DMS153 (cell line): ENCODE measurements around the gene SFXN5.

Experiments used
- DNase-seq: peaks from one replicate; lab custom pipeline; 2025; lab: John Stamatoyannopoulos, UW

Gene SFXN5

DNA sequence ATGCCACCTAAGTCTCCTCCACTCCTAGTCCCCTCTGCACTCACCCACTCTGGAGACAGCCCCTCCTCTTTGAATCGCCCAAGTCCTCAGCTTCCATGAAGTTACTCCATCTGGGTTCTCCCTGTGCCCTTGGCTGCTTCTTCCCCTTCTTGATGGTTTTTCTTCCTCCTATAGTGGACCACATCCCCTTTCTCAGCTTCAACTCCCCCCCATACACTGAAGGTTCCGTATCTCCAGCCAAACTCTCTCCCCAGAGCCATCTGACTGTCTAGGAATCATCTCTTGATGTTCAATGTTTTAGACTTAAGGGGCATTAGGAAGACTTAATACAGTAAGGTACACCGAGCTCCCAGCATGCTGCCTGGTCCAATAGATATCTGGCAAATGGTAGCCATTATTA, 114.6 kb downstream of the SFXN5 start:
- no peak for DNase-seq

DNA sequence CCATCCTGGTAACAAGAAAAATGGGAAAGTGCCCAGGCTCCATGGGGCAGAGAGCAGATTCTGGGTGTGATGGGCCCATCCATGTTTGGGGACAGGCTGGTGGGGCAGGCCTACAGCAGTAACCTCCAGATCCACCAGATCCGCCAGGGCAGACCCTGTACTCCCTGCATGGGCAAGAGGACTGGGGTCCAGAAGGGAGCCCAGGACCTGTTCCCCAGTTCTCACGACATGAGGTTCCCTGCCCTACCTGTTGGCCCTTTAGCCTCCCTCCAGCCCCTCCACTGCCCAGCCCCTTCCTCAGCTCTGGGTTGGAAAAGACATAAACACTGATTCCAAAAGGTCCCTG, 115.5 kb downstream of the SFXN5 start:
- no peak for DNase-seq

- DNase-seq: no peak
These were observed 116.1 kb downstream of the SFXN5 start for GRCh38 chr2:72955228-72956049.

DNA sequence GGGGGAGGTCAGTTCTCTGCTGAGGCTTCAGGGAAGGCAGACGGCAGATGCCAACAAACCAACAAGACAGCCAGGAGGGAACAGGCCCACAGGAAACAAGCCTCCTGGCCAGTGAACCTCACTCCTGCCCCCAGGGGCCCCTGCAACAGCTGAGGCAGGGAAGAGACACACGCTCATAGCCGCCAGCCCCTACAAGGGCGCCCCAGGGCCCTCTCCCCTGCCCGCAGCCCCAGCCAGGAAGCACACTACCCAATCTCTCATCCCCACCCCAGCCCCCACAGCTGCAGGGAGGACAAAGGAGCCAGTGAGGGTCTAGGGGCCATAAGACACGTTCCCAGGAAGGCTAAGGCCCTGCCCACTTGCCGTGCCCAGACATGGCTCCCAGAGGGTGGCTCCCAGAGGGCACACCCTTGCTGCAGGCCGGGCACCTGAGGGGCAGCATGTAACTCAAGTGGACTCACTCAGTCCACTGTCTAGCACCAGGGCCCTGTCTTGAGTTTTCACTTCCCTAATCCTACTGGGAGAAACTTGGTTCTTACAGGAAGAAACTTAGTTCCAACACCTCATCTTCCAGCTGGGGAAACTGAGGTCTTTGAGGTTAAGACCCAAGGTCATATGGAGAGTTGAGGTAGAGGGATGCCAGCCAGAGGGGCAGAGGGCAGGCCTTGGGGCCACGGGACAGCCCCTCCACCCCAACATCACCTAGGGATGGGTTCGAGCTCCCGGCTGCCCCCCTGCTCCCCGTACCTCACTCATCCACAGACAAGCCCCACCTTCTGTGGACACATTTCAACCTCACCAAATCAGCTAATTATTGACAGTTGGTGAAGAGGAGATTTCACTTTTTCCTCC, 116.9 kb downstream of the SFXN5 start:
- no peak for DNase-seq

DNA sequence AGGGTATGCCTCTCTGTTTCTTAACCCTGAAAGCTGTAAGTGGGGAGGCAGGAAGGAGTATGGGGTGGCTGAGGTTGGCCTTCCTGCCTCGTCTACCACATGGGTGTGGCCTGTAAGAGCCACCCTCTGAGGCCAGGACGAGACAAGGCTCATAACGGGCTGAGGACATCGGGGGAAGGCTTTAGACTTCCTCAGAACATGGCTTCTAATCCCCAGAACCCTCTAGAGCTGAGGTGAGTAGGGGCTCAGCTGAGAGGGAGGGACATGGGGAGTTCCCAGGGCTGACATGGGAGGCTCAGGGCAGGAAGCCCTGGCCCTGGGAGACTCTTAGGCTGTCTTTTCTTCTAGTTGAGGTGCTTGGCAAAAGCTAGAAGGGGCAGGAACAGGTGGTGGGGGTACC, 117.5 kb downstream of the SFXN5 start:
- no peak for DNase-seq

DNA sequence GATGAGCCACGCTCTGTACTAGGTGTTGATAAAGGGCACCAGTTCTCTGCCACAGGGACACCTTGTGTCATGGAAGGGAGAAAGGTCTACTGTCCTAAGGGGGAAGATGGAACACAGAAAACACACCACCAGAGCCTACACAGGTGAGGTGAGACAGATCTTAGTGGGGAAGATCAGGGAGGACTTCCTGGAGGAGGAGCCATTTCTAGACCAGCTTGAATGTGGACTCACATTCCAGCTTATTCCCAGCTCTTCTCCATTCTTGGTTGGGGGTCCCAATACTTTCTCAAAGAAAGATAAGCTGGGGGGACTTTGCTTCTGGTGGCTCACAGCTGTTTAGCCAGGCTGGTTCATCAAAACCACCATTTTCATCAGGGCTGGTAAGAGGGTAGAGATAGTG, 118.0 kb downstream of the SFXN5 start:
- DNase-seq: no peak

GRCh38 chr2:72952961-72953360, 118.6 kb downstream of the SFXN5 start:
- no peak for DNase-seq

DNA sequence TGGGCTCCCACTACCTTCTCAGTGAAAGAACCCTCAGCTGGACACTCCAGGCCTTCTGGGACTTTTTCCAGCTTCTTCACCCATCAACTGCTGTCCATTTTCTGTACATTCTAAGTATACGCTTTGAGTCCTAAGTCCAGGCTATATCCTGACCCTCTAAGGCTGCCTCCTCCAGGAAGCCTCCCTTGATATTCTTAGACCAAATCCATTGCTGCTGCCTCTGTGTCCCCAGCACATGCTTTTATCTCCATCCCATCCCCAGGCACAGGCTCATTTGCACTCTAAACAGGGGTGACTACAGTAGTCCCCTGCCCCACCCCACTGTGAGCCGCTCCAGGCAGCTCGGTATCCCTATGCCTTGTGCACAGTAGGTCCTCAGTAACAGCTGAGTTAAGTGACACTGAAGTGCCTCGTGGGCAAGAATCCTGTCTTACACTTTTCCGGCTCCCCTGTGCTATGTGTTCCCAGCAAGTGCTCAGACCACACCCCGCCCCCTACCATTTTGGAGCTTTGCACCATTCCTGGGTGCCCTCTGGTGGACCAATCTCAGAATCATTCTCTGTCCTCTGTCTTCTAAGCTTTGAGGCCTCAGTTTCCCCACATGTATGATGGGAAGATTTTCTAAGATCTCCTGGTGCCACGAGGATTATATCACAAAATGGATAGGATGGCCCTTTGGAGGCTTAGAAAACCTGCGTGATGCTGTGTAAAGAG, 119.2 kb downstream of the SFXN5 start:
- DNase-seq: no peak

DNA sequence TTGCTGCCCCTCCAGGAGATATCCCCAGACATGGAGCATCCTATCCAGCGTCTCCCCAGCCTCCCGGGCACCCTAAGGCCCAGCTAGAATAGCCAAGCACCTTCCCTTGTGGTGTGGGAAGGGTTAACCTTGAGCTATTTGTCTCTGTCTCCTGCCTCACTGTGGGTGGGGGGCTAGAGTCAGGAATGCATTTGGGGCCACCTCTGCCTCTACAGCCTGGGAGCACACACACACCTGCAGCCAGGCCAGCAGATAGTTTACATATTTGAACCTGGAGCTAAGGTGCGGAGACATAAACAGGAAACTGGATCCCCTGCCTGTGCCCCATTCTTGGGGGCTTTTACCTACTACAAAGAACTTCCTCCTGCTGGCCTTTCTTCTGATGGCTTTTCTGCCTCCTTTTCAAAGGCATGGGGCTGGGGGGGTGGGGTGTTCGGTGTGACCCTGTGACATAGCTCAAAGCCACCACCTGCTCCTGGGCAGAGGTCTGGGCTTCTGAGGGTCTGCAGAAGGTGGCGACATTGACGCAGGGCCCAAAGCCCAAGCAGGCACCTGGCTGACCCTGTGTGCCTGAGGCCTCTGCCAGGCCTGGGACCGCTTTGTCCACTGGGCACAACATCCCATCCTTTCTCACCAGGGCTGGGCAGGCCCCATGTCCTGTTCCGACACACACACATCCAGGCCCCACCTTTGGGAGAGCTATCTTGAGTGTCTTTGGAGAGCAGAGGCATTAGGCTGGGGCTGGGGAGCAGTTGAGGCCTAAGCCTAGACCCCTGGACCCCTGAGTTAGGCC, 120.0 kb downstream of the SFXN5 start:
- DNase-seq: no peak

- DNase-seq: no peak
These were observed 120.8 kb downstream of the SFXN5 start for GRCh38 chr2:72950558-72951255.

- no peak for DNase-seq
These were observed 121.9 kb downstream of the SFXN5 start for GRCh38 chr2:72949642-72950041.

DNA sequence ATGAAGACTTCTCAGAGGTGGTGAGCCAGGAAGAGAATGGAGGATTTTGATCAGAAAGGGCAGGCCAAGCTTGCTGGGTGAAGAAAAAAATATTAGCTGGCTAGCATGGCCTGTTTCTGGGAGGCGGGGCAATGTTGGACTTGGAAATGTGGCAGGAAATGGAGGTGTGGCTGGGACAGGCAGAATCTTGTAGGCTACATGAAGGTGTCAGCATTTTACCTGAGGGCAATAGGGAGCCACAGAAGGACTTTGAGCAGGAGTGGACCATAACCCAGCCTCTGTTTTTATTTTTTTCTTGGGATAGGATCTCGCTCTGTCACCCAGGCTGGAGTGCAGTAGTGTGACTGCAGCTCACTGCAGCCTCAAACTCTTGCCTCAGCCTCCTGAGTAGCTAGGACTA, 122.5 kb downstream of the SFXN5 start:
- no peak for DNase-seq

- DNase-seq: no peak
These were observed 123.3 kb downstream of the SFXN5 start for GRCh38 chr2:72947952-72948830.

DNA sequence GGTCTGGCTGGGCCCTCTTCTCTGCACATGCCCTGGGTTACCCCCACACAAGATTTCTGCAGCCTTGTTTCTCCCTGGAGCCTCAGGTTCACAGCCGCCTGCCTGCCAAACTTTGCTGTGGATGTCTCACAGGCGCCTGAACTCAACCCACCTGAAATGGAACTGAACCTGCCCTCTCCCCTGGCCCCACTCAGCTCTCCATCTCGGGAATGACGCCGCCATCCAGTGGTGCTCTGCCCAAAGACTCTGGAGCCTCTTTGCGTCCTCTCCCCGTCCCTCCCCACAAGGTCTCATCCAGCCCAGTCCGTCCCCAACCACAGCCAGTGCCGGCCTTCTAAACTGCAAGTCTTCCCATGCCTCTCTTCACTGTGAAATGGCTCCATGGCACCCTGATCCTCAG, 125.0 kb downstream of the SFXN5 start:
- no peak for DNase-seq

- DNase-seq: no peak
These were observed 126.0 kb downstream of the SFXN5 start for GRCh38 chr2:72945450-72946019.

DNA sequence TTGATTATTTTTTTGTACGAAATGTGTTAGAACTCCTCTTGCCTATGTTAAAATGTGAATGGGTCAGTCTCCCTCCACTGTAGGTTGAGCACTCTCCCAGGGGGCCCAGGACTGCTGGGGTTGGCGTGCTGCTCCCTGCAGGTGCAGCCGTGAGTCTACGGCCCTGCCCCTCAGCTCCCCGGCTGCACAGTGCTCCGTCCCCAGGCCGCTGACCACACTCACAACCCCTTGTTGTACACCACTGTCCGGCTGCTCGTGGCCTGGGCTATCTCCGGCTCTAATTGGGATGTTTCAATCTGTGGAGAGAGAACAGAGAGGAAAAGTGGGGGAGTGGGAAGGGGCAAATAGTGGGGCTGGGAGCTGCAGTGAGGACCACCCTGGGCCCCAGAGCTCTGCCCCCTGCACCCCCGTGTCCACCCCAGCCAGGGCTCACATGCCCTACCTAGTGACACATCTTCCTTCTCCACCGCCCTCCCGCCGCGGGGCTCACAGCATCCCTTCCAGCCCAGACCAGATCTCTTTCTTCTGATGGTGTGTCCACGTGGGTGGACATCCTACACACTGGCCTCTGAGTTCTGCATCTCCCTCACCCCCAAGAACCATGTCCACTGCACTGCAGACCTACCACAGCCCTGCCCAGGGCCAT, 126.6 kb downstream of the SFXN5 start:
- DNase-seq: no peak

- DNase-seq: no peak
These were observed 127.7 kb downstream of the SFXN5 start for GRCh38 chr2:72943540-72944395.

DNA sequence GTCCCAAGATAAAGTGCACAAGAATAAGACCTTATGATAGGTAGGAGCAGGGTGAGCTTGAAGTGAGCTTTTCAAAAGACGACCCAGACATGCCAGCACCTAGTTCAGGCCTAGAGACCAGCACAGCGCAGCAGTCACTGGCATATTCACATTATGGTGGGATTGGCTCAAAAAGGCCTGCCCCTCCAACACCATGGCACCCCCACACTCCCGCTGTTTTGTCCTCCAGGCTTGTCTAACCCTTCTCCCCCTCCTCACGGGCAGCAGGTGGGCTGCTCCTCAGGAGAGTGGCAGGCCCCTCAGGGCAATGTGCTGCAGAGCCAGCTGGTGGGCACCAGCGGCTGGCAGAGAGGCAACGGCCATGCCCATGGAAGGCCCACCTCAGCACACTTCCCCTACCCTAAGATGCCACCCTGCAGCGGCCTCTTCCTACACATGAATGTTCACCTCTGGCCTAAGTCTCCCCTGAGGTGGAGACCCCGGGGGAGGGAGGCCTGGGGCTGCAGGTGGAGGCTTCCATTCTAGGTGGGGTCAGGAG, 128.6 kb downstream of the SFXN5 start:
- no peak for DNase-seq
